H9 (cell line): ENCODE data around the gene FAM217B. TPM values are rescaled to one million over a fixed set of nuclear protein-coding genes. Genes with fewer than 3 reads are reported as not detected.

Experiments
- DNase-seq: peaks from one replicate; pipeline ENCODE4 v3.0.0-alpha.2; 2017
- H2AFZ ChIP-seq: one replicate; pipeline ENCODE4 v1.6.1; 2013; ENCODE audit warnings: mild to moderate bottlenecking, low read length, control low read depth, moderate library complexity
- H2AK5ac ChIP-seq: 2 replicates; pipeline ENCODE4 v1.6.1; 2013; ENCODE audit warnings: low read length, control low read depth, mixed read lengths; ENCODE audit not compliant: insufficient read length
- H2BK120ac ChIP-seq: one replicate; pipeline ENCODE4 v1.6.1; 2013; ENCODE audit warnings: low read depth, mild to moderate bottlenecking, low read length, control low read depth, inconsistent platforms; ENCODE audit not compliant: poor library complexity, severe bottlenecking
- H2BK12ac ChIP-seq: 2 replicates; pipeline ENCODE4 v1.6.1; 2013; ENCODE audit warnings: low read length, control low read depth, mixed read lengths, low read depth; ENCODE audit not compliant: insufficient read length
- H2BK15ac ChIP-seq: 2 replicates; pipeline ENCODE4 v1.6.1; 2013; ENCODE audit warnings: low read depth, low read length, control low read depth
- H2BK20ac ChIP-seq: one replicate; pipeline ENCODE4 v1.6.1; 2013; ENCODE audit warnings: low read depth, mild to moderate bottlenecking, low read length, control low read depth, inconsistent platforms; ENCODE audit not compliant: poor library complexity, severe bottlenecking
- H2BK5ac ChIP-seq: 2 replicates; pipeline ENCODE4 v1.6.1; 2013; ENCODE audit warnings: low read length, control low read depth, mixed read lengths; ENCODE audit not compliant: insufficient read length
- H3K14ac ChIP-seq: 2 replicates; pipeline ENCODE4 v1.6.1; 2013; ENCODE audit warnings: low read length, control low read depth; ENCODE audit not compliant: insufficient read depth
- H3K18ac ChIP-seq: 2 replicates; pipeline ENCODE4 v1.6.1; 2013; ENCODE audit warnings: low read depth, mild to moderate bottlenecking, mixed read lengths, low read length, control low read depth; ENCODE audit not compliant: insufficient read length
- H3K23ac ChIP-seq: 2 replicates; pipeline ENCODE4 v1.6.1; 2013; ENCODE audit warnings: low read length, control low read depth, mixed read lengths, low read depth; ENCODE audit not compliant: insufficient read length
- H3K23me2 ChIP-seq: 2 replicates; pipeline ENCODE4 v1.6.1; 2013; ENCODE audit warnings: low read depth, mild to moderate bottlenecking, mixed read lengths, low read length, control low read depth; ENCODE audit not compliant: insufficient read length, poor library complexity, severe bottlenecking
- H3K27ac ChIP-seq: 2 replicates; pipeline ENCODE4 v1.5.1; 2013; ENCODE audit warnings: low read length, control low read depth, mixed read lengths, low read depth; ENCODE audit not compliant: insufficient read length
- H3K27me3 ChIP-seq: 2 replicates; pipeline ENCODE4 v1.6.1; 2013; ENCODE audit warnings: low read length, control low read depth, inconsistent platforms; ENCODE audit not compliant: insufficient read depth
- H3K4ac ChIP-seq: 2 replicates; pipeline ENCODE4 v1.6.1; 2013; ENCODE audit warnings: low read depth, mild to moderate bottlenecking, control low read depth, inconsistent platforms, low read length, moderate library complexity
- H3K4me1 ChIP-seq: 2 replicates; pipeline ENCODE4 v1.6.1; 2013; ENCODE audit warnings: low read length, control low read depth, inconsistent platforms; ENCODE audit not compliant: insufficient read depth
- H3K4me2 ChIP-seq: 2 replicates; pipeline ENCODE4 v1.6.1; 2013; ENCODE audit warnings: low read length, control low read depth, mixed read lengths; ENCODE audit not compliant: insufficient read length, insufficient read depth
- H3K56ac ChIP-seq: 2 replicates; pipeline ENCODE4 v1.6.1; 2013; ENCODE audit warnings: low read depth, mild to moderate bottlenecking, mixed read lengths, low read length, control low read depth; ENCODE audit not compliant: insufficient read length
- H3K79me1 ChIP-seq: 2 replicates; pipeline ENCODE4 v1.6.1; 2013; ENCODE audit warnings: low read depth, mild to moderate bottlenecking, moderate library complexity, low read length, control low read depth, inconsistent platforms; ENCODE audit not compliant: insufficient read depth, poor library complexity, severe bottlenecking
- H3K79me2 ChIP-seq: 2 replicates; pipeline ENCODE4 v1.6.1; 2013; ENCODE audit warnings: low read length, control low read depth, inconsistent platforms; ENCODE audit not compliant: insufficient read depth
- H3K9ac ChIP-seq: 2 replicates; pipeline ENCODE4 v1.6.1; 2013; ENCODE audit warnings: low read length, control low read depth, mixed read lengths; ENCODE audit not compliant: insufficient read length; ENCODE audit errors: extremely low read depth
- H3K9me3 ChIP-seq: one replicate; pipeline ENCODE4 v1.6.1; 2013; ENCODE audit warnings: low read depth, low read length, inconsistent platforms; ENCODE audit not compliant: control insufficient read depth
- H3T11ph ChIP-seq: one replicate; pipeline ENCODE4 v1.6.1; 2013; ENCODE audit warnings: mild to moderate bottlenecking, low read length, control low read depth, inconsistent platforms
- H4K20me1 ChIP-seq: one replicate; pipeline ENCODE4 v1.6.1; 2013; ENCODE audit not compliant: control insufficient read depth, insufficient read length, insufficient read depth
- H4K5ac ChIP-seq: 2 replicates; pipeline ENCODE4 v1.6.1; 2013; ENCODE audit warnings: low read depth, mild to moderate bottlenecking, mixed read lengths, low read length, control low read depth; ENCODE audit not compliant: insufficient read length
- H4K8ac ChIP-seq: replicated peaks from 2 replicates; pipeline ENCODE4 v1.6.1; 2013; ENCODE audit warnings: low read length, control low read depth, mixed read lengths, low read depth; ENCODE audit not compliant: insufficient read length
- H4K91ac ChIP-seq: 2 replicates; pipeline ENCODE4 v1.6.1; 2013; ENCODE audit warnings: low read depth, mild to moderate bottlenecking, moderate library complexity, mixed read lengths, low read length, control low read depth; ENCODE audit not compliant: insufficient read length
- H3K27ac Mint-ChIP-seq, 3 experiments: 2 replicates in 2 of 3; 3 replicates in 1 of 3; pipeline ENCODE4 v1.8.0; 2020 to 2021; ENCODE audit warnings: mixed read lengths in 3 of 3, mild to moderate bottlenecking in 1 of 3, moderate library complexity in 1 of 3
- H3K27me3 Mint-ChIP-seq: 2 replicates; pipeline ENCODE4 v1.8.0; 2021; ENCODE audit warnings: low read depth, mild to moderate bottlenecking, moderate library complexity, mixed read lengths
- H3K36me3 Mint-ChIP-seq, 3 experiments: 2 replicates in 2 of 3; 3 replicates in 1 of 3; pipeline ENCODE4 v1.8.0; 2020 to 2021; ENCODE audit warnings: low read depth in 3 of 3, mixed read lengths in 3 of 3; ENCODE audit not compliant: insufficient read depth in 1 of 3
- H3K4me1 Mint-ChIP-seq, 2 experiments: 2 replicates each; pipeline ENCODE4 v1.8.0; 2020; ENCODE audit warnings: mixed read lengths in 2 of 2
- H3K4me3 Mint-ChIP-seq, 2 experiments: 2 replicates in 1 of 2; 3 replicates in 1 of 2; pipeline ENCODE4 v1.8.0; 2020 to 2021; ENCODE audit warnings: mild to moderate bottlenecking in 2 of 2, mixed read lengths in 2 of 2, moderate library complexity in 1 of 2
- H3K9me3 Mint-ChIP-seq, 2 experiments: 2 replicates in 1 of 2; 3 replicates in 1 of 2; pipeline ENCODE4 v1.8.0; 2020; ENCODE audit warnings: mild to moderate bottlenecking in 2 of 2, mixed read lengths in 2 of 2, moderate library complexity in 1 of 2
- CTCF ChIP-seq: fragments of 200-600 bp; sonication (generic); conservative IDR thresholded peaks from 3 replicates; pipeline ENCODE4 v1.8.0; 2021; ENCODE audit warnings: antibody characterized with exemption, mild to moderate bottlenecking
- WGBS: extraction: QIAGEN DNeasy Blood & Tissue Kit; methylation state at CpG from one replicate; pipeline ENCODE4 v1.1.7; 2013; ENCODE audit warnings: missing lambda C conversion rate, low lambda C conversion rate, mixed read lengths; ENCODE audit not compliant: insufficient read length; ENCODE audit errors: extremely low coverage; 5-methylcytosine and 5-hydroxymethylcytosine counted together
- total RNA-seq: library from RNA; stranded (reverse); gene quantifications from 2 replicates; pipeline ENCODE4 v1.2.1, GENCODE V29; 2021

The FAM217B gene
- total RNA-seq, 1 experiment from 2014 or later = 24.5 TPM

GRCh38 chr20:59947376-59947775, 7.2 kb downstream of the FAM217B start:
- Histone ChIP-seq H4K20me1 (no peaks in the 10 kb centered on the region), H3K23me2 (no peaks in the 10 kb centered on the region), H3K18ac (no peak overlapping the region), H3T11ph (no peak overlapping the region), H3K4ac (no peak overlapping the region), H2AK5ac (no peak overlapping the region), H2BK120ac (no peak overlapping the region), H3K9ac (no peak overlapping the region), H3K79me1 (no peaks in the 10 kb centered on the region), H3K9me3 (no peaks in the 10 kb centered on the region), H2BK20ac (no peak overlapping the region), H2BK5ac (no peak overlapping the region), H2BK12ac (no peak overlapping the region), H3K27ac (no peak overlapping the region), H3K56ac (no peak overlapping the region), H4K5ac (no peak overlapping the region), H4K8ac (no peak overlapping the region), H3K23ac (no peak overlapping the region), H3K4me2 (no peak overlapping the region), H3K4me1 (no peaks in the 10 kb centered on the region), H4K91ac (no peak overlapping the region), H2AFZ (no peak overlapping the region), H3K79me2 (no peaks in the 10 kb centered on the region), H2BK15ac (no peak overlapping the region), H3K27me3 (no peaks in the 10 kb centered on the region), H3K14ac (no peak overlapping the region)
- no peak for DNase-seq
- Mint-ChIP-seq H3K4me1 (peaks cover 11 to 15% of the 10 kb centered on the region in 2 experiments), H3K27ac (no peak overlapping the region), H3K4me3 (no peak overlapping the region), H3K9me3 (no peaks in the 10 kb centered on the region; a peak in 1 of 5 replicates), H3K27me3 (no peaks in the 10 kb centered on the region), H3K36me3 (peaks cover 6 to 18% (median 15%) of the 10 kb centered on the region in 3 experiments; a peak in 5 of 7 replicates)
- WGBS = no CpG with 5 or more reads among the region's 8 CpGs
- no peak for TF ChIP-seq CTCF
